Liver (tissue), 9 donors: ENCODE results near the gene LIMCH1. TPM values are rescaled to one million over a fixed set of nuclear protein-coding genes. Genes with fewer than 3 reads are reported as not detected.

Source experiments
- DNase-seq: peaks from one replicate; pipeline ENCODE4 v3.0.0-alpha.2; 2017; ENCODE audit warnings: low spot score
- H3K27ac ChIP-seq, 2 donors: one replicate each; pipeline ENCODE4 v1.7.0; 2013; ENCODE audit warnings: inconsistent platforms in 2 of 2, low read length in 2 of 2, control low read depth in 1 of 2, low read depth in 1 of 2, mild to moderate bottlenecking in 1 of 2
- H3K27me3 ChIP-seq, 4 donors: one replicate each; pipeline versions ENCODE4 v1.6.1 to v1.7.0; 2013; ENCODE audit warnings: low read length in 3 of 4, inconsistent platforms in 1 of 4, mild to moderate bottlenecking in 1 of 4, moderate library complexity in 1 of 4; ENCODE audit not compliant: control insufficient read depth in 4 of 4, insufficient read depth in 4 of 4
- H3K36me3 ChIP-seq, 4 donors: one replicate each; pipeline versions ENCODE4 v1.6.1 to v1.7.0; 2013; ENCODE audit warnings: low read length in 3 of 4, mild to moderate bottlenecking in 3 of 4, low read depth in 1 of 4, moderate library complexity in 1 of 4; ENCODE audit not compliant: control insufficient read depth in 4 of 4, insufficient read depth in 3 of 4
- H3K4me1 ChIP-seq, 4 donors: one replicate each; pipeline versions ENCODE4 v1.6.1 to v1.7.0; 2013; ENCODE audit warnings: low read length in 3 of 4, mild to moderate bottlenecking in 3 of 4, moderate library complexity in 1 of 4; ENCODE audit not compliant: control insufficient read depth in 4 of 4, insufficient read depth in 4 of 4
- H3K4me3 ChIP-seq, 3 donors: one replicate each; pipeline versions ENCODE4 v1.6.1 to v1.7.0; 2013; ENCODE audit warnings: low read length in 3 of 3, control low read depth in 1 of 3, low read depth in 1 of 3, mild to moderate bottlenecking in 1 of 3
- H3K9ac ChIP-seq, 2 donors: one replicate each; pipeline ENCODE4 v1.7.0; 2013; ENCODE audit warnings: low read length in 2 of 2, mild to moderate bottlenecking in 2 of 2, moderate library complexity in 2 of 2, control low read depth in 1 of 2, low read depth in 1 of 2
- H3K9me3 ChIP-seq, 4 donors: one replicate each; pipeline versions ENCODE4 v1.6.1 to v1.7.0; 2013; ENCODE audit warnings: low read length in 3 of 4; ENCODE audit not compliant: control insufficient read depth in 4 of 4
- ATF3 ChIP-seq: IDR thresholded peaks from 2 replicates; pipeline ENCODE4 v1.6.1; 2016; ENCODE audit warnings: antibody characterized with exemption
- CTCF ChIP-seq: fragments of 150-350 bp; IDR thresholded peaks from 2 replicates; pipeline ENCODE4 v1.5.1; 2017; ENCODE audit warnings: improper control_type of control experiment, low read depth, low read length; ENCODE audit not compliant: missing input control
- FOXA2 ChIP-seq: IDR thresholded peaks from 2 replicates; pipeline ENCODE4 v1.6.1; 2016; ENCODE audit warnings: antibody characterized with exemption
- GABPA ChIP-seq, 2 donors: IDR thresholded peaks in 1 of 2; conservative IDR thresholded peaks in 1 of 2; 2 replicates each; pipeline ENCODE4 v1.6.1; 2016; ENCODE audit warnings: antibody characterized with exemption in 2 of 2, mild to moderate bottlenecking in 1 of 2, moderate library complexity in 1 of 2
- HNF4A ChIP-seq, 2 donors: conservative IDR thresholded peaks; 2 replicates each; pipeline ENCODE4 v1.6.1; 2016; ENCODE audit warnings: antibody characterized with exemption in 2 of 2, mild to moderate bottlenecking in 2 of 2
- JUND ChIP-seq, 2 donors: IDR thresholded peaks; 2 replicates each; pipeline ENCODE4 v1.6.1; 2016; ENCODE audit warnings: antibody characterized with exemption in 2 of 2
- MAX ChIP-seq: IDR thresholded peaks from 2 replicates; pipeline ENCODE4 v1.6.1; 2016; ENCODE audit warnings: antibody characterized with exemption
- NR2F2 ChIP-seq: IDR thresholded peaks from 2 replicates; pipeline ENCODE4 v1.6.1; 2016; ENCODE audit warnings: antibody characterized with exemption
- RAD21 ChIP-seq, 2 donors: IDR thresholded peaks; 2 replicates each; pipeline ENCODE4 v1.6.1; 2016; ENCODE audit warnings: antibody characterized with exemption in 2 of 2, mild to moderate bottlenecking in 2 of 2
- RXRA ChIP-seq, 2 donors: IDR thresholded peaks; 2 replicates each; pipeline ENCODE4 v1.6.1; 2017 to 2018; ENCODE audit warnings: antibody characterized with exemption in 2 of 2, mild to moderate bottlenecking in 1 of 2
- SP1 ChIP-seq: IDR thresholded peaks from 2 replicates; pipeline ENCODE4 v1.6.1; 2018; ENCODE audit warnings: antibody characterized with exemption, mild to moderate bottlenecking
- TAF1 ChIP-seq: conservative IDR thresholded peaks from 2 replicates; pipeline ENCODE4 v1.6.1; 2016; ENCODE audit warnings: antibody characterized with exemption, mild to moderate bottlenecking
- ZBTB33 ChIP-seq: IDR thresholded peaks from 2 replicates; pipeline ENCODE4 v1.6.1; 2016; ENCODE audit warnings: antibody characterized with exemption
- WGBS: extraction: QIAGEN DNeasy Blood & Tissue Kit; methylation state at CpG from one replicate; pipeline ENCODE4 v1.1.7; 2013; 5-methylcytosine and 5-hydroxymethylcytosine counted together
- polyA plus RNA-seq, 2 donors: library from polyadenylated mRNA; stranded (reverse) in 1 of 2; unstranded in 1 of 2; fragments of 200-250 nt in 1 of 2; fragments of >200 nt in 1 of 2; fragmentation: Nextera tagmentation in 1 of 2; extraction: Ambion mirVana in 1 of 2; gene quantifications; one replicate each; pipeline versions ENCODE4 v1.2.1 to v1.2.3, GENCODE V29; 2013 to 2015
- total RNA-seq, 2 donors: library from RNA; depleted of rRNA; stranded (reverse); fragments of >200 nt; gene quantifications; one replicate each; pipeline ENCODE4 v1.2.3, GENCODE V29; 2014
- TF ChIP-seq, protein P1 (sequence below): IDR thresholded peaks from 2 replicates; pipeline ENCODE4 v1.6.1; 2016; ENCODE audit warnings: antibody characterized with exemption, mild to moderate bottlenecking
- donor health status: healthy.
- donor health status: healthy.
- donor health status: healthy.
- donor health status: healthy.
- donor health status: healthy.

The LIMCH1 gene
- total and polyA plus RNA-seq, 4 donors = 2.0 to 30.6 (median 8.1) TPM

DNA sequence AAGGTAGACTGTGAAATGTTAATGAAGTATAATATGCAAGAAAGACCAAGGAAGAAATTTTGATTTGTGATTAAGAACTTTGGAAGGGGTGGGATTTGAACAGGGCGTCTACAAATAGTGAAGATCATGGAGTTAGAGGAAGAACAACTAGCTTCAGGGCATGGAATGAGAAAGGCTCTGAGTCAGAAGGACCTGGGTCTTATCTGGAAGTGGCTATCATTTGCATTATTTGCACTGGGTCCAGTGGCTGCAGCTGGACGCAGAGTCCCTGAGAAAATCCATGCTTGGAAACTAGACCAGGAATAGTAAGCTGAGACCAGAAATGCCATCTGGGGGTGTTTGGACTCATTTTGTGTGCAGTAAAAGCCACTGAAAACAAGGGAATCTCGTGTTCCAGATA lies 4.3 kb upstream of the LIMCH1 start:
- Histone ChIP-seq H3K4me3 (no peak overlapping the region), H3K27me3 (no peaks in the 10 kb centered on the region), H3K9ac (no peak overlapping the region), H3K9me3 (no peaks in the 10 kb centered on the region), H3K27ac (no peak overlapping the region), H3K4me1 (no peaks in the 10 kb centered on the region), H3K36me3 (no peaks in the 10 kb centered on the region)
- no peak for DNase-seq
- WGBS = 87% methylated on average over 3 of the region's 3 CpGs
- no peak for TF ChIP-seq HNF4A (conservative IDR thresholded peaks at IDR 0.05)
- TF ChIP-seq ATF3 = no peak
- no peak for TF ChIP-seq RAD21 (IDR thresholded peaks at IDR 0.05)
- TF ChIP-seq FOXA2 = no peak
- TF ChIP-seq JUND (IDR thresholded peaks at IDR 0.05) = no peak
- no peak for TF ChIP-seq MAX
- TF ChIP-seq, protein P1, sequence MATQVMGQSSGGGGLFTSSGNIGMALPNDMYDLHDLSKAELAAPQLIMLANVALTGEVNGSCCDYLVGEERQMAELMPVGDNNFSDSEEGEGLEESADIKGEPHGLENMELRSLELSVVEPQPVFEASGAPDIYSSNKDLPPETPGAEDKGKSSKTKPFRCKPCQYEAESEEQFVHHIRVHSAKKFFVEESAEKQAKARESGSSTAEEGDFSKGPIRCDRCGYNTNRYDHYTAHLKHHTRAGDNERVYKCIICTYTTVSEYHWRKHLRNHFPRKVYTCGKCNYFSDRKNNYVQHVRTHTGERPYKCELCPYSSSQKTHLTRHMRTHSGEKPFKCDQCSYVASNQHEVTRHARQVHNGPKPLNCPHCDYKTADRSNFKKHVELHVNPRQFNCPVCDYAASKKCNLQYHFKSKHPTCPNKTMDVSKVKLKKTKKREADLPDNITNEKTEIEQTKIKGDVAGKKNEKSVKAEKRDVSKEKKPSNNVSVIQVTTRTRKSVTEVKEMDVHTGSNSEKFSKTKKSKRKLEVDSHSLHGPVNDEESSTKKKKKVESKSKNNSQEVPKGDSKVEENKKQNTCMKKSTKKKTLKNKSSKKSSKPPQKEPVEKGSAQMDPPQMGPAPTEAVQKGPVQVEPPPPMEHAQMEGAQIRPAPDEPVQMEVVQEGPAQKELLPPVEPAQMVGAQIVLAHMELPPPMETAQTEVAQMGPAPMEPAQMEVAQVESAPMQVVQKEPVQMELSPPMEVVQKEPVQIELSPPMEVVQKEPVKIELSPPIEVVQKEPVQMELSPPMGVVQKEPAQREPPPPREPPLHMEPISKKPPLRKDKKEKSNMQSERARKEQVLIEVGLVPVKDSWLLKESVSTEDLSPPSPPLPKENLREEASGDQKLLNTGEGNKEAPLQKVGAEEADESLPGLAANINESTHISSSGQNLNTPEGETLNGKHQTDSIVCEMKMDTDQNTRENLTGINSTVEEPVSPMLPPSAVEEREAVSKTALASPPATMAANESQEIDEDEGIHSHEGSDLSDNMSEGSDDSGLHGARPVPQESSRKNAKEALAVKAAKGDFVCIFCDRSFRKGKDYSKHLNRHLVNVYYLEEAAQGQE = no peak
- TF ChIP-seq SP1 = no peak

DNA sequence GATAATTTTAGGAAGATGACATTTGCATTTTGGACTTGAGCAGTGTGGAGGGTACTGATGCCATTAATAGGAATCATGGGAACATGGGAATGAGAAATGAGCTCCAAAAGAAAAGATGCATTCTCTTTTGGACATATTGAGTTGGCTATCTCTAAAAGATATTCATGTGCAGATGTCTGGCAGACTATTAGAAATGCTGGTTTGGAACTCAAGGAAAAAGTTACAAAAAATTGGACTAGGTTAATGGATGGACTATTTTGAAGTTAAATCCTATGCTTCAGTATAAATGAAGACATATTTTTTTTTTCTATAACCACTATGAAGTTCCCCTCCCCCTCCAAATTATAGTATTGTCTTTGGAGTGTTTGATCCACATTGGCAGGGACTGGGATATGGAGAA lies 3.6 kb upstream of the LIMCH1 start:
- no peaks in the 10 kb centered on the region for H3K27me3 ChIP-seq
- no peaks in the 10 kb centered on the region for H3K36me3 ChIP-seq
- DNase-seq = no peak
- H3K9me3 ChIP-seq = no peaks in the 10 kb centered on the region
- no peaks in the 10 kb centered on the region for H3K4me1 ChIP-seq
- H3K27ac ChIP-seq = no peak overlapping the region
- no peak overlapping the region for H3K4me3 ChIP-seq
- no peak overlapping the region for H3K9ac ChIP-seq
- TF ChIP-seq CTCF = no peak
- no peak for TF ChIP-seq NR2F2
- TF ChIP-seq GABPA (IDR thresholded peaks at IDR 0.05 in 1 of 2, conservative IDR thresholded peaks at IDR 0.05 in 1 of 2) = no peak
- TF ChIP-seq, protein P1 = no peak
- no peak for TF ChIP-seq ZBTB33
- no peak for TF ChIP-seq ATF3
- TF ChIP-seq TAF1 = no peak
- TF ChIP-seq JUND (IDR thresholded peaks at IDR 0.05) = no peak
- no peak for TF ChIP-seq HNF4A (conservative IDR thresholded peaks at IDR 0.05)
- TF ChIP-seq MAX = no peak
- TF ChIP-seq RXRA (IDR thresholded peaks at IDR 0.05) = no peak
